ENCODE data around the gene CHMP5. TPM values are rescaled to one million over a fixed set of nuclear protein-coding genes. Genes with fewer than 3 reads are reported as not detected.
A peak's percentile ranks its signal among the peaks of the same experiment; 100 is the strongest.

CHMP5 gene
- total and polyA plus RNA-seq, 4 donors: 53.1 to 141 (median 65.0) TPM

GRCh38 chr9:33250458-33250995 lies 14.3 kb upstream of the CHMP5 start:
- Histone ChIP-seq H3K9me3 (ENCODE audit: control insufficient read depth, low read length) (no peaks in the 10 kb centered on the region), H3K27ac (ENCODE audit: low read depth in 1 of 2, low read length in 2 of 2) (no peak overlapping the region), H3K27me3 (ENCODE audit: control insufficient read depth in 1 of 2, insufficient read depth in 2 of 2, low read length in 1 of 2) (no peaks in the 10 kb centered on the region), H3K4me3 (ENCODE audit: low read length in 2 of 2) (no peak overlapping the region), H3K4me1 (ENCODE audit: control insufficient read depth in 1 of 2, insufficient read depth in 2 of 2, low read length in 2 of 2) (no peaks in the 10 kb centered on the region), H3K36me3 (ENCODE audit: control insufficient read depth in 1 of 2, insufficient read depth in 2 of 2, low read length in 1 of 2) (peaks cover 0 to 8% of the 10 kb centered on the region in 2 donors)
- intact Hi-C loops (cut with DNase I): no loop called here
- DNase-seq: no peak
- no peak for ATAC-seq (ENCODE audit: low FRiP score)
- WGBS, 2 donors: 82 to 92% methylated on average over 1 of the region's 1 CpG

GRCh38 chr9:33254211-33254610 lies 10.6 kb upstream of the CHMP5 start:
- DNase-seq (no peak), ATAC-seq (ENCODE audit: low FRiP score) (no peak)
- intact Hi-C loops (cut with DNase I): no loop called here
- Histone ChIP-seq H3K9me3 (ENCODE audit: control insufficient read depth, low read length) (no peaks in the 10 kb centered on the region), H3K36me3 (ENCODE audit: control insufficient read depth in 1 of 2, insufficient read depth in 2 of 2, low read length in 1 of 2) (peaks cover 7 to 16% of the 10 kb centered on the region in 2 donors), H3K4me1 (ENCODE audit: control insufficient read depth in 1 of 2, insufficient read depth in 2 of 2, low read length in 2 of 2) (no peaks in the 10 kb centered on the region), H3K27ac (ENCODE audit: low read depth in 1 of 2, low read length in 2 of 2) (no peak overlapping the region), H3K4me3 (ENCODE audit: low read length in 2 of 2) (no peak overlapping the region), H3K27me3 (ENCODE audit: control insufficient read depth in 1 of 2, insufficient read depth in 2 of 2, low read length in 1 of 2) (no peaks in the 10 kb centered on the region)
- WGBS, 2 donors: 94 to 96% methylated on average over 4 of the region's 4 CpGs

- Histone ChIP-seq H3K4me3 (ENCODE audit: low read length in 2 of 2) (no peak overlapping the region), H3K36me3 (ENCODE audit: control insufficient read depth in 1 of 2, insufficient read depth in 2 of 2, low read length in 1 of 2) (peaks cover 7 to 16% of the 10 kb centered on the region in 2 donors), H3K27me3 (ENCODE audit: control insufficient read depth in 1 of 2, insufficient read depth in 2 of 2, low read length in 1 of 2) (no peaks in the 10 kb centered on the region), H3K9me3 (ENCODE audit: control insufficient read depth, low read length) (no peaks in the 10 kb centered on the region), H3K4me1 (ENCODE audit: control insufficient read depth in 1 of 2, insufficient read depth in 2 of 2, low read length in 2 of 2) (no peaks in the 10 kb centered on the region), H3K27ac (ENCODE audit: low read depth in 1 of 2, low read length in 2 of 2) (no peak overlapping the region)
- ATAC-seq (ENCODE audit: low FRiP score): no peak
- no peak for DNase-seq
- 92% methylated on average over 8 of the region's 8 CpGs for WGBS, 2 donors
- intact Hi-C loops (cut with DNase I): no loop called here
Observed at GRCh38 chr9:33255014-33255413, 9.8 kb upstream of the CHMP5 start.

GRCh38 chr9:33255471-33255870 lies 9.4 kb upstream of the CHMP5 start:
- intact Hi-C loops (cut with DNase I): no loop called here
- DNase-seq: no peak
- no peak overlapping the region for H3K27ac ChIP-seq (ENCODE audit: low read depth in 1 of 2, low read length in 2 of 2)
- ATAC-seq (ENCODE audit: low FRiP score): no peak
- 88 to 90% methylated on average over 4 of the region's 4 CpGs for WGBS, 2 donors
- H3K36me3 ChIP-seq (ENCODE audit: control insufficient read depth in 1 of 2, insufficient read depth in 2 of 2, low read length in 1 of 2): peaks cover 7 to 19% of the 10 kb centered on the region in 2 donors
- H3K9me3 ChIP-seq (ENCODE audit: control insufficient read depth, low read length): no peaks in the 10 kb centered on the region
- no peak overlapping the region for H3K4me3 ChIP-seq (ENCODE audit: low read length in 2 of 2)
- H3K27me3 ChIP-seq (ENCODE audit: control insufficient read depth in 1 of 2, insufficient read depth in 2 of 2, low read length in 1 of 2): no peaks in the 10 kb centered on the region
- H3K4me1 ChIP-seq (ENCODE audit: control insufficient read depth in 1 of 2, insufficient read depth in 2 of 2, low read length in 2 of 2): no peaks in the 10 kb centered on the region

- H3K27me3 ChIP-seq (ENCODE audit: control insufficient read depth in 1 of 2, insufficient read depth in 2 of 2, low read length in 1 of 2): no peaks in the 10 kb centered on the region
- DNase-seq (no peak), ATAC-seq (ENCODE audit: low FRiP score) (no peak)
- peaks cover 7 to 19% of the 10 kb centered on the region in 2 donors for H3K36me3 ChIP-seq (ENCODE audit: control insufficient read depth in 1 of 2, insufficient read depth in 2 of 2, low read length in 1 of 2)
- H3K4me1 ChIP-seq (ENCODE audit: control insufficient read depth in 1 of 2, insufficient read depth in 2 of 2, low read length in 2 of 2): no peaks in the 10 kb centered on the region
- no peak overlapping the region for H3K4me3 ChIP-seq (ENCODE audit: low read length in 2 of 2)
- intact Hi-C loops (cut with DNase I): no loop called here
- no peaks in the 10 kb centered on the region for H3K9me3 ChIP-seq (ENCODE audit: control insufficient read depth, low read length)
- 90% methylated on average over 2 of the region's 2 CpGs for WGBS, 2 donors
- no peak overlapping the region for H3K27ac ChIP-seq (ENCODE audit: low read depth in 1 of 2, low read length in 2 of 2)
Observed at GRCh38 chr9:33256236-33256635, 8.6 kb upstream of the CHMP5 start.

- no peaks in the 10 kb centered on the region for H3K27me3 ChIP-seq (ENCODE audit: control insufficient read depth in 1 of 2, insufficient read depth in 2 of 2, low read length in 1 of 2)
- no peaks in the 10 kb centered on the region for H3K4me1 ChIP-seq (ENCODE audit: control insufficient read depth in 1 of 2, insufficient read depth in 2 of 2, low read length in 2 of 2)
- H3K9me3 ChIP-seq (ENCODE audit: control insufficient read depth, low read length): no peaks in the 10 kb centered on the region
- intact Hi-C loops (cut with DNase I): no loop called here
- H3K27ac ChIP-seq (ENCODE audit: low read depth in 1 of 2, low read length in 2 of 2): no peak overlapping the region
- H3K4me3 ChIP-seq (ENCODE audit: low read length in 2 of 2): no peak overlapping the region
- DNase-seq (no peak), ATAC-seq (ENCODE audit: low FRiP score) (no peak)
- H3K36me3 ChIP-seq (ENCODE audit: control insufficient read depth in 1 of 2, insufficient read depth in 2 of 2, low read length in 1 of 2): peaks cover 7 to 19% of the 10 kb centered on the region in 2 donors
- 87 to 88% methylated on average over 4 of the region's 4 CpGs for WGBS, 2 donors
Observed at GRCh38 chr9:33257276-33257675, 7.6 kb upstream of the CHMP5 start.

- Histone ChIP-seq H3K9me3 (ENCODE audit: control insufficient read depth, low read length) (no peaks in the 10 kb centered on the region), H3K27me3 (ENCODE audit: control insufficient read depth in 1 of 2, insufficient read depth in 2 of 2, low read length in 1 of 2) (no peaks in the 10 kb centered on the region), H3K36me3 (ENCODE audit: control insufficient read depth in 1 of 2, insufficient read depth in 2 of 2, low read length in 1 of 2) (peaks cover 7 to 11% of the 10 kb centered on the region in 2 donors), H3K4me1 (ENCODE audit: control insufficient read depth in 1 of 2, insufficient read depth in 2 of 2, low read length in 2 of 2) (no peaks in the 10 kb centered on the region), H3K4me3 (ENCODE audit: low read length in 2 of 2) (no peak overlapping the region), H3K27ac (ENCODE audit: low read depth in 1 of 2, low read length in 2 of 2) (no peak overlapping the region)
- DNase-seq (no peak), ATAC-seq (ENCODE audit: low FRiP score) (no peak)
- WGBS, 2 donors: 75 to 85% methylated on average over 1 of the region's 1 CpG
- intact Hi-C loops (cut with DNase I): no loop called here
Observed at GRCh38 chr9:33260372-33260771, 4.5 kb upstream of the CHMP5 start.

GRCh38 chr9:33263131-33264002 lies 1.5 kb upstream of the CHMP5 start:
- Histone ChIP-seq H3K27ac (ENCODE audit: low read depth in 1 of 2, low read length in 2 of 2) (no peak overlapping the region), H3K27me3 (ENCODE audit: control insufficient read depth in 1 of 2, insufficient read depth in 2 of 2, low read length in 1 of 2) (no peaks in the 10 kb centered on the region), H3K4me3 (ENCODE audit: low read length in 2 of 2) (peak overlapping the region; percentile 42 to 58), H3K36me3 (ENCODE audit: control insufficient read depth in 1 of 2, insufficient read depth in 2 of 2, low read length in 1 of 2) (peaks cover 0 to 2% of the 10 kb centered on the region in 2 donors), H3K9me3 (ENCODE audit: control insufficient read depth, low read length) (no peaks in the 10 kb centered on the region), H3K4me1 (ENCODE audit: control insufficient read depth in 1 of 2, insufficient read depth in 2 of 2, low read length in 2 of 2) (peaks cover 0 to 2% of the 10 kb centered on the region in 2 donors)
- 11% methylated on average over 24 to 25 of the region's 25 CpGs for WGBS, 2 donors
- DNase-seq: no peak
- peak; percentile 24 for ATAC-seq (ENCODE audit: low FRiP score)
- intact Hi-C loops (cut with DNase I): loop anchor here in 1 of 2 donors (1.0 kb wide), 1 partner anchor 27 kb away; the partner anchor contains the start of gene NFX1
